GM21528 (cell line): ENCODE data around the gene MPZ.
"Not testable (repeated sequence)": the region's sequence is repeated elsewhere in the genome, so short reads cannot be mapped to it uniquely, and the experiment has no call there.

Experiments used
- ATAC-seq: cut with Tn5 transposase; IDR thresholded peaks from one replicate; pipeline ENCODE4 v1.9.1; 2021; ENCODE audit warnings: mild to moderate bottlenecking, moderate library complexity; ENCODE audit not compliant: unreplicated experiment, low FRiP score

Gene MPZ

DNA sequence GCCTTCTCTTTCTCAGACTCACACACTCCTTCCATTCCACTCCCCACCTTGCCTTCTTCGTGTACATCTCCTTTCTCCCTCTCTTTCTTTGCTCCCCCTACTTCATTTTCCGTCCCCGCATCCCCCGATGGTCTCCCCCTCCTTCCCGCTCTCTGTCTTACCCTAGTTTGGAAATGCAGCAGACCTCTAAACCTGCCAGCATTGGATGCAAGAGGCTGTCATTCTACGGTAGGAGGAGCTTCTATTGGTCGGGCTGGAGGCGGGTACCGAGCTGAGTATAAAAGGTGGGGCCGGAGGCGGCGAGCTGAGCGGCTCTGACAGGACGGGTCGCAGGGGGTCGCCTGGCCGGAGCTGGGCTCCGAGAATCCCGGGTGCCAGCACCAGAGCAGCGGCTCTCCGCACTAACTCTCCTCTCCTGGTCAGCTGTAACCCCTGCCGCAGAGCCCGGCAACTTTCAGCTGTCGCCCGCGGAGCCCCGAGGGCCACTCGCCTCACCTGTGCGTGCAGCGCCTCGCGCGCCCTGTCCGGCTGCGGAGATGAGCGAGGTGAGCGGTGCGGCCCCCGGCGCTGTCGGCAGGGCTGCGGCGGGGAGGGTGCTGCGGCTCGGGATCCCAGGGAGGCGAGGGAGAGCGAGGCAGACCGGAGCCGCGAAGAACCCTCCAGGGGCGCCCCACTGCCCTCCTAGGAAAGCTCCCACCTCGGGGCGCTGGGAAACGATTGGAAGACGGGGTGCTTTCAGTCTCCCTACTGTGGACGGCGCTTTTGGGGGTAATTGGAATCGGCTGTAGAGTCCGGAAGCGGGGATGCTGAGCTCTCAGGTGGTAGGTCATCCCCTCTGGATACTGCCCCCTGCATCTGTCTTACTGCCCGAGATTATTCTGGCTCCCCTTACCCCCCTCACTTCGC, 51.1 kb downstream of the MPZ start, which contains the start of gene PCP4L1:
Gene PCP4L1, plus strand, starts transcription at position 307 of the 906 bp plus-strand sequence. Its CDS starts 230 bp downstream, at position 537.
- no peak for ATAC-seq

DNA sequence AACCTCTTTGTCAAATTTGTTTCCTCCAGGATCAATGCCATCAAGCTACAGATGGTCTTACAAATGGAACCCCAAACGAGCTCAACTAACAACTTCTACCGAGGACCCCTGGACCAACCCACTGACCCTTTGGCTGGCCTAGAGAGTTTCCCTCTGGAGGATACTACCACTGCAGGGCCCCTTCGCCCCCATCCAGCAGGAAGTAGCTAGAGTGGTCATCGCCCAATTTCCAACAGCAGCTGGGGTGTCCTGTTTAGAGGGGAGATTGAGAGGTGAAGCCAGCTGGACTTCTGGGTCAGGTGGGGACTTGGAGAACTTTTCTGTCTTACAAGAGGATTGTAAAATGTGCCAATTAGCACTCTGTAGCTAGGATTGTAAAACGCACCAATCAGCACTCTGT, 52.7 kb downstream of the MPZ start:
- ATAC-seq, result not testable (repeated sequence)

DNA sequence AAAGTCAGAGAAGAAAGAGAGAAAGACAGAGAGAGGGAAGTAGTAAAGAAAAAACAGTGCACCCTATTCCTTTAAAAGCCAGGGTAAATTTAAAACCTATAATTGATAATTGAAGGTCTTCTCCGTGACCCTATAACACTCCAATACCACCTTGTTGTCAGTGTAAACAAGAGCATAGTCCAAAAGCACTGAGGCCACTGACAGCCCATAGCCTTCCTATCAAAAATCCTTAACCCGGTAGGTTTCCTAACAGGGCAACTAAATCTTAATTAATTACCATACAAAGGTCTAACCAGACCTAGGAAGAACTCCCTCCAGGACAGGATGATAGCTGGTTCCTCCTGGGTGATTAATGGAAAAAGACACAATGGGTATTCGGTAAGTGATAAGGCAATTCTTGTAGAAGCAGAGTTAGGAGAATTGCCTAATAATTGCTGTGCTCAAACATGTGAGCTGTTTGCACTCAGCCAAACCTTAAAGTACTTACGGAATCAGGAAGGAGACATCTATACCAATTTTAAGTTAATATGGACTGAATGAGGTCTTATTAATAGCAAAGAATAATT, 53.7 kb downstream of the MPZ start:
- ATAC-seq, result not testable (repeated sequence)

DNA sequence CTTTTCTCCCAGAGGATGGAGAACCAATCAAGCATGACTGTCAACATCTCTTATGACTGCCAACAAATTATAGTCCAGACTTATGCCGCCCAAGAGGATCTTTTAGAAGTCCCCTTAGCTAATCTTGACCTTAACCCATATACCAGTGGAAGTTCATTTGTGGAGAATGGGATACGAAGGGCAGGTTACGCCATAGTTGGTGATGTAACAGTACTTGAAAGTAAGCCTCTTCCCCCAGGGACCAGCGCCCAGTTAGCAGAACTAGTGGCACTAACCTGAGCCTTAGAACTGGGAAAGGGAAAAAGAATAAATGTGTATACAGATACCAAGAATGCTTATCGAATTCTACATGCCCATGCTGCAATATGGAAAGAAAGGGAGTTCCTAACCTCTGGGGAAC, 54.5 kb downstream of the MPZ start:
- not testable (repeated sequence) for ATAC-seq
